NCI-H187 (cell line): ENCODE measurements around the gene PDGFC.

Experiments used
- DNase-seq, 2 experiments: peaks; one replicate each; lab custom pipeline; 2025; lab: John Stamatoyannopoulos, UW

PDGFC gene

GRCh38 chr4:156746111-156746510 lies 225.5 kb downstream of the PDGFC start:
- DNase-seq, result no peak

GRCh38 chr4:156738766-156739165 lies 232.8 kb downstream of the PDGFC start:
- DNase-seq, result no peak

GRCh38 chr4:156734965-156735895 lies 236.4 kb downstream of the PDGFC start:
- DNase-seq, result no peak

GRCh38 chr4:156733582-156733981 lies 238.0 kb downstream of the PDGFC start:
- DNase-seq, result no peak

GRCh38 chr4:156732634-156733033 lies 239.0 kb downstream of the PDGFC start:
- DNase-seq, result no peak

GRCh38 chr4:156729416-156729815 lies 242.2 kb downstream of the PDGFC start:
- no peak for DNase-seq

- no peak for DNase-seq
Measured at GRCh38 chr4:156725257-156725656, 246.3 kb downstream of the PDGFC start.

GRCh38 chr4:156723951-156724668 lies 247.5 kb downstream of the PDGFC start:
- DNase-seq, result no peak

GRCh38 chr4:156718226-156718625 lies 253.4 kb downstream of the PDGFC start:
- no peak for DNase-seq

GRCh38 chr4:156711193-156711590 lies 260.4 kb downstream of the PDGFC start:
- no peak for DNase-seq
